Measurements from ENCODE around the gene NSMCE1. TPM values are rescaled to one million over a fixed set of nuclear protein-coding genes. Genes with fewer than 3 reads are reported as not detected.
A peak's percentile ranks its signal among the peaks of the same experiment; 100 is the strongest.

Gene NSMCE1
- total RNA-seq, 1 donor from 2014 or later, result 6.8 TPM

- no peak for TF ChIP-seq CTCF (IDR thresholded peaks at IDR 0.05)
- Histone ChIP-seq H3K4me1 (peaks cover 18 to 46% of the 10 kb centered on the region in 2 donors), H3K27ac (peak overlapping the region; percentile 73 to 90), H3K27me3 (no peaks in the 10 kb centered on the region), H3K4me3 (no peak overlapping the region), H3K36me3 (no peaks in the 10 kb centered on the region), H3K9me3 (no peaks in the 10 kb centered on the region)
- intact Hi-C loops (cut with DNase I), result no loop called here
- DNase-seq (ENCODE audit: low spot score in 2 of 2), result no peak
Observed at GRCh38 chr16:27246439-27246838, 22.1 kb downstream of the NSMCE1 start.

- Histone ChIP-seq H3K4me3 (peak overlapping the region in 1 of 2 donors; percentile 28), H3K27me3 (no peaks in the 10 kb centered on the region), H3K4me1 (peaks cover 21 to 52% of the 10 kb centered on the region in 2 donors), H3K27ac (peak overlapping the region; percentile 73 to 90), H3K9me3 (no peaks in the 10 kb centered on the region), H3K36me3 (no peaks in the 10 kb centered on the region)
- no peak for DNase-seq (ENCODE audit: low spot score in 2 of 2)
- intact Hi-C loops (cut with DNase I), result no loop called here
- no peak for TF ChIP-seq CTCF (IDR thresholded peaks at IDR 0.05)
Observed at GRCh38 chr16:27245276-27246172, 23.0 kb downstream of the NSMCE1 start.

GRCh38 chr16:27244363-27244755 lies 24.2 kb downstream of the NSMCE1 start:
- intact Hi-C loops (cut with DNase I), result loop anchor here (5.0 kb wide), 1 partner anchor 38 kb away; no protein-coding TSS in a partner anchor
- TF ChIP-seq CTCF (IDR thresholded peaks at IDR 0.05), result no peak
- Histone ChIP-seq H3K9me3 (no peaks in the 10 kb centered on the region), H3K4me1 (peaks cover 21 to 52% of the 10 kb centered on the region in 2 donors), H3K4me3 (no peak overlapping the region), H3K36me3 (no peaks in the 10 kb centered on the region), H3K27me3 (no peaks in the 10 kb centered on the region), H3K27ac (peak overlapping the region; percentile 73 to 90)
- DNase-seq (ENCODE audit: low spot score in 2 of 2), result peak in 1 of 2 donors; percentile 57

- intact Hi-C loops (cut with DNase I), result loop anchor here (2.0 to 5.0 kb wide), 2 partner anchors 38 to 39 kb away; no protein-coding TSS in a partner anchor
- H3K4me1 ChIP-seq, result peaks cover 21 to 52% of the 10 kb centered on the region in 2 donors
Observed at GRCh38 chr16:27243725-27244362, 24.7 kb downstream of the NSMCE1 start.

More at GRCh38 chr16:27243725-27244362, 24.7 kb downstream of the NSMCE1 start:
- TF ChIP-seq CTCF (IDR thresholded peaks at IDR 0.05), result no peak
- H3K4me3 ChIP-seq, result peak overlapping the region in 1 of 2 donors; percentile 51
- H3K9me3 ChIP-seq, result no peaks in the 10 kb centered on the region
- peak overlapping the region; percentile 73 to 90 for H3K27ac ChIP-seq
- H3K36me3 ChIP-seq, result no peaks in the 10 kb centered on the region
- DNase-seq (ENCODE audit: low spot score in 2 of 2), result peak in 1 of 2 donors; percentile 42
- no peaks in the 10 kb centered on the region for H3K27me3 ChIP-seq

Measured in ascending aorta (tissue), 2 donors.